ENCODE data around the gene PRIMA1. TPM values are rescaled to one million over a fixed set of nuclear protein-coding genes. Genes with fewer than 3 reads are reported as not detected.

PRIMA1 gene
- polyA plus RNA-seq, 1 of the 3 experiments (the other 2 are of a cell fraction): 0.18 TPM

- Histone ChIP-seq H3K4me2 (no peak overlapping the region), H3F3A (replicated peaks; ENCODE audit: insufficient read depth) (no peaks in the 10 kb centered on the region), H4K20me1 (ENCODE audit: insufficient read depth) (no peaks in the 10 kb centered on the region), H3K9ac (no peak overlapping the region), H3K4me1 (ENCODE audit: control insufficient read depth in 1 of 2, insufficient read depth in 2 of 2, low read depth in 1 of 2, low read length in 1 of 2) (peaks cover 0 to 85% of the 10 kb centered on the region in 2 experiments; a peak in 1 of 4 replicates), H2AFZ (ENCODE audit: low read depth) (no peak overlapping the region), H3K27ac (ENCODE audit: low read depth in 2 of 2, low read length in 1 of 2) (peak overlapping the region in 1 of 2 experiments; percentile 99; a peak in 2 of 4 replicates), H3K36me3 (replicated peaks in 1 of 2; ENCODE audit: control insufficient read depth in 1 of 2, insufficient read depth in 2 of 2, low read length in 1 of 2) (no peaks in the 10 kb centered on the region), H3K27me3 (ENCODE audit: insufficient read depth) (no peaks in the 10 kb centered on the region), H3K9me3 (no peaks in the 10 kb centered on the region), H3K4me3 (ENCODE audit: low read depth in 2 of 2, low read length in 1 of 2) (no peak overlapping the region), H3K79me2 (ENCODE audit: insufficient read depth) (no peaks in the 10 kb centered on the region), H3K9me2 (no peaks in the 10 kb centered on the region)
- POLR2A ChIA-PET: interaction anchor here (0.9 to 2.4 kb wide), 8 partner anchors 10 to 40 kb away, joined by 3 to 16 read pairs (median 4); partner anchors contain the start of gene PRIMA1
- 38% methylated on average over 7 of the region's 8 CpGs for WGBS (ENCODE audit: low lambda C conversion rate)
- peak; percentile 25; the same call in 1 of the 2 replicates for TF ChIP-seq NRF1 (IDR thresholded peaks at IDR 0.05; ENCODE audit: low read depth, low read length)
- no peak for TF ChIP-seq CHD2 (IDR thresholded peaks at IDR 0.05; ENCODE audit: low read length, partially characterized antibody)
- CTCF ChIA-PET: interaction anchor here (0.7 to 4.4 kb wide), 6 partner anchors 11 to 94 kb away, joined by 3 to 15 read pairs (median 10); partner anchors contain the start of gene PRIMA1
- DNase-seq: no peak
Measured at GRCh38 chr14:93749076-93749420, 39.2 kb downstream of the PRIMA1 start.

GRCh38 chr14:93748208-93749075 lies 39.8 kb downstream of the PRIMA1 start:
- ChIA-PET CTCF (interaction anchor here (0.7 to 4.4 kb wide), 5 partner anchors 12 to 93 kb away, joined by 3 to 15 read pairs (median 12); partner anchors contain the start of gene PRIMA1), POLR2A (interaction anchor here (0.9 to 2.4 kb wide), 9 partner anchors 9 to 146 kb away, joined by 3 to 16 read pairs (median 3); partner anchors contain the start of gene PRIMA1)
- Histone ChIP-seq H3K27me3 (ENCODE audit: insufficient read depth) (no peaks in the 10 kb centered on the region), H2AFZ (ENCODE audit: low read depth) (no peak overlapping the region), H3K9me3 (no peaks in the 10 kb centered on the region), H3K36me3 (replicated peaks in 1 of 2; ENCODE audit: control insufficient read depth in 1 of 2, insufficient read depth in 2 of 2, low read length in 1 of 2) (no peaks in the 10 kb centered on the region), H3K9me2 (no peaks in the 10 kb centered on the region), H3K79me2 (ENCODE audit: insufficient read depth) (no peaks in the 10 kb centered on the region), H3F3A (replicated peaks; ENCODE audit: insufficient read depth) (no peaks in the 10 kb centered on the region), H3K27ac (ENCODE audit: low read depth in 2 of 2, low read length in 1 of 2) (peak overlapping the region in 1 of 2 experiments; percentile 99; a peak in 2 of 4 replicates), H3K4me3 (ENCODE audit: low read depth in 2 of 2, low read length in 1 of 2) (no peak overlapping the region), H3K4me2 (no peak overlapping the region), H3K9ac (no peak overlapping the region), H3K4me1 (ENCODE audit: control insufficient read depth in 1 of 2, insufficient read depth in 2 of 2, low read depth in 1 of 2, low read length in 1 of 2) (peaks cover 0 to 86% of the 10 kb centered on the region in 2 experiments; a peak in 1 of 4 replicates), H4K20me1 (ENCODE audit: insufficient read depth) (no peaks in the 10 kb centered on the region)
- 18% methylated on average over 22 of the region's 25 CpGs for WGBS (ENCODE audit: low lambda C conversion rate)
- DNase-seq: peak; percentile 89
- peak; percentile 9; the same call in 1 of the 2 replicates for TF ChIP-seq TCF12 (IDR thresholded peaks at IDR 0.05)
- no peak for TF ChIP-seq NFIC (IDR thresholded peaks at IDR 0.05; ENCODE audit: borderline replicate concordance)
- TF ChIP-seq SIN3A (IDR thresholded peaks at IDR 0.05; ENCODE audit: borderline replicate concordance, low read depth, low read length): no peak
- TF ChIP-seq, protein P1, sequence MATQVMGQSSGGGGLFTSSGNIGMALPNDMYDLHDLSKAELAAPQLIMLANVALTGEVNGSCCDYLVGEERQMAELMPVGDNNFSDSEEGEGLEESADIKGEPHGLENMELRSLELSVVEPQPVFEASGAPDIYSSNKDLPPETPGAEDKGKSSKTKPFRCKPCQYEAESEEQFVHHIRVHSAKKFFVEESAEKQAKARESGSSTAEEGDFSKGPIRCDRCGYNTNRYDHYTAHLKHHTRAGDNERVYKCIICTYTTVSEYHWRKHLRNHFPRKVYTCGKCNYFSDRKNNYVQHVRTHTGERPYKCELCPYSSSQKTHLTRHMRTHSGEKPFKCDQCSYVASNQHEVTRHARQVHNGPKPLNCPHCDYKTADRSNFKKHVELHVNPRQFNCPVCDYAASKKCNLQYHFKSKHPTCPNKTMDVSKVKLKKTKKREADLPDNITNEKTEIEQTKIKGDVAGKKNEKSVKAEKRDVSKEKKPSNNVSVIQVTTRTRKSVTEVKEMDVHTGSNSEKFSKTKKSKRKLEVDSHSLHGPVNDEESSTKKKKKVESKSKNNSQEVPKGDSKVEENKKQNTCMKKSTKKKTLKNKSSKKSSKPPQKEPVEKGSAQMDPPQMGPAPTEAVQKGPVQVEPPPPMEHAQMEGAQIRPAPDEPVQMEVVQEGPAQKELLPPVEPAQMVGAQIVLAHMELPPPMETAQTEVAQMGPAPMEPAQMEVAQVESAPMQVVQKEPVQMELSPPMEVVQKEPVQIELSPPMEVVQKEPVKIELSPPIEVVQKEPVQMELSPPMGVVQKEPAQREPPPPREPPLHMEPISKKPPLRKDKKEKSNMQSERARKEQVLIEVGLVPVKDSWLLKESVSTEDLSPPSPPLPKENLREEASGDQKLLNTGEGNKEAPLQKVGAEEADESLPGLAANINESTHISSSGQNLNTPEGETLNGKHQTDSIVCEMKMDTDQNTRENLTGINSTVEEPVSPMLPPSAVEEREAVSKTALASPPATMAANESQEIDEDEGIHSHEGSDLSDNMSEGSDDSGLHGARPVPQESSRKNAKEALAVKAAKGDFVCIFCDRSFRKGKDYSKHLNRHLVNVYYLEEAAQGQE (IDR thresholded peaks at IDR 0.05; ENCODE audit: low read depth, low read length): no peak
- TF ChIP-seq, protein P2, sequence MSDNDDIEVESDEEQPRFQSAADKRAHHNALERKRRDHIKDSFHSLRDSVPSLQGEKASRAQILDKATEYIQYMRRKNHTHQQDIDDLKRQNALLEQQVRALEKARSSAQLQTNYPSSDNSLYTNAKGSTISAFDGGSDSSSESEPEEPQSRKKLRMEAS (IDR thresholded peaks at IDR 0.05; ENCODE audit: low read depth): no peak
- TF ChIP-seq, protein P3, sequence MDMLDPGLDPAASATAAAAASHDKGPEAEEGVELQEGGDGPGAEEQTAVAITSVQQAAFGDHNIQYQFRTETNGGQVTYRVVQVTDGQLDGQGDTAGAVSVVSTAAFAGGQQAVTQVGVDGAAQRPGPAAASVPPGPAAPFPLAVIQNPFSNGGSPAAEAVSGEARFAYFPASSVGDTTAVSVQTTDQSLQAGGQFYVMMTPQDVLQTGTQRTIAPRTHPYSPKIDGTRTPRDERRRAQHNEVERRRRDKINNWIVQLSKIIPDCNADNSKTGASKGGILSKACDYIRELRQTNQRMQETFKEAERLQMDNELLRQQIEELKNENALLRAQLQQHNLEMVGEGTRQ (IDR thresholded peaks at IDR 0.05; ENCODE audit: borderline replicate concordance, low read depth, low read length): no peak
- TF ChIP-seq RXRA (IDR thresholded peaks at IDR 0.05; ENCODE audit: borderline replicate concordance, low read depth): no peak
- TF ChIP-seq, protein P4, sequence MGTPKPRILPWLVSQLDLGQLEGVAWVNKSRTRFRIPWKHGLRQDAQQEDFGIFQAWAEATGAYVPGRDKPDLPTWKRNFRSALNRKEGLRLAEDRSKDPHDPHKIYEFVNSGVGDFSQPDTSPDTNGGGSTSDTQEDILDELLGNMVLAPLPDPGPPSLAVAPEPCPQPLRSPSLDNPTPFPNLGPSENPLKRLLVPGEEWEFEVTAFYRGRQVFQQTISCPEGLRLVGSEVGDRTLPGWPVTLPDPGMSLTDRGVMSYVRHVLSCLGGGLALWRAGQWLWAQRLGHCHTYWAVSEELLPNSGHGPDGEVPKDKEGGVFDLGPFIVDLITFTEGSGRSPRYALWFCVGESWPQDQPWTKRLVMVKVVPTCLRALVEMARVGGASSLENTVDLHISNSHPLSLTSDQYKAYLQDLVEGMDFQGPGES (IDR thresholded peaks at IDR 0.05; ENCODE audit: low read depth, low read length): no peak
- TF ChIP-seq, protein P5, sequence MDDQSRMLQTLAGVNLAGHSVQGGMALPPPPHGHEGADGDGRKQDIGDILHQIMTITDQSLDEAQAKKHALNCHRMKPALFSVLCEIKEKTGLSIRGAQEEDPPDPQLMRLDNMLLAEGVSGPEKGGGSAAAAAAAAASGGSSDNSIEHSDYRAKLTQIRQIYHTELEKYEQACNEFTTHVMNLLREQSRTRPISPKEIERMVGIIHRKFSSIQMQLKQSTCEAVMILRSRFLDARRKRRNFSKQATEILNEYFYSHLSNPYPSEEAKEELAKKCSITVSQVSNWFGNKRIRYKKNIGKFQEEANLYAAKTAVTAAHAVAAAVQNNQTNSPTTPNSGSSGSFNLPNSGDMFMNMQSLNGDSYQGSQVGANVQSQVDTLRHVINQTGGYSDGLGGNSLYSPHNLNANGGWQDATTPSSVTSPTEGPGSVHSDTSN (IDR thresholded peaks at IDR 0.05): no peak
- peak; percentile 34; the same call in 1 of the 2 replicates for TF ChIP-seq MXI1 (IDR thresholded peaks at IDR 0.05; ENCODE audit: low read depth, low read length)
- TF ChIP-seq TEAD4 (IDR thresholded peaks at IDR 0.05; ENCODE audit: borderline replicate concordance, insufficient read depth): no peak
- TF ChIP-seq GATA2 (CRISPR knock-in tag; IDR thresholded peaks at IDR 0.05): peak; percentile 97
- TF ChIP-seq USF1 (IDR thresholded peaks at IDR 0.05; ENCODE audit: borderline replicate concordance, low read depth): no peak
- no peak for TF ChIP-seq MEF2A (IDR thresholded peaks at IDR 0.05; ENCODE audit: borderline replicate concordance, low read depth)
- TF ChIP-seq SMC3 (IDR thresholded peaks at IDR 0.05; ENCODE audit: low read depth, low read length): peak; percentile 1; the same call in 1 of the 2 replicates

All from SK-N-SH (cell line).